K562 (cell line): ENCODE results near the gene AKT1S1. TPM values are rescaled to one million over a fixed set of nuclear protein-coding genes. Genes with fewer than 3 reads are reported as not detected.

Source experiments
- ATF3 ChIP-seq, 2 experiments: fragments of 450-650 bp in 1 of 2; sonication (generic) in 1 of 2; formaldehyde crosslinking in 1 of 2; IDR thresholded peaks in 1 of 2; conservative IDR thresholded peaks in 1 of 2; 2 replicates each; pipeline versions ENCODE4 v1.6.1 to v1.8.1; 2016 to 2023; ENCODE audit warnings: mild to moderate bottlenecking in 2 of 2, moderate library complexity in 2 of 2, inconsistent platforms in 1 of 2, missing genetic modification reagents in 1 of 2
- BRCA1 ChIP-seq, 2 experiments: fragments of 450-650 bp in 1 of 2; sonication (generic) in 1 of 2; formaldehyde crosslinking in 1 of 2; IDR thresholded peaks; 2 replicates each; pipeline versions ENCODE4 v1.5.0 to v1.6.1; 2017 to 2020; ENCODE audit warnings: mild to moderate bottlenecking in 1 of 2, missing genetic modification reagents in 1 of 2
- CHD4 ChIP-seq: fragments of 200-600 bp; sonication (generic); IDR thresholded peaks from 3 replicates; pipeline ENCODE4 v1.6.1; 2012; ENCODE audit warnings: low read depth, mild to moderate bottlenecking, mixed read lengths, low read length, inconsistent platforms; ENCODE audit not compliant: insufficient read depth, insufficient replicate concordance, poor library complexity, severe bottlenecking
- E2F3 ChIP-seq: fragments of 250-450 bp; sonication (Bioruptor Pico); IDR thresholded peaks from 2 replicates; pipeline ENCODE4 v1.4.0; 2020; ENCODE audit warnings: mild to moderate bottlenecking
- ETS2 ChIP-seq: IDR thresholded peaks from 2 replicates; pipeline ENCODE4 v1.6.1; 2016; ENCODE audit warnings: borderline replicate concordance, missing genetic modification characterization, mild to moderate bottlenecking, moderate library complexity, missing compliant biosample characterization; ENCODE audit not compliant: poor library complexity, severe bottlenecking
- GABPA ChIP-seq: fragments of 200-800 bp; sonication (Bioruptor generic); conservative IDR thresholded peaks from 2 replicates; pipeline ENCODE4 v1.6.1; 2016; ENCODE audit warnings: low read depth, missing genetic modification characterization, missing compliant biosample characterization
- GMEB1 ChIP-seq: fragments of 250-450 bp; sonication (Bioruptor Pico); IDR thresholded peaks from 2 replicates; pipeline ENCODE4 v1.4.0; 2020; ENCODE audit warnings: mild to moderate bottlenecking
- HOXB6 ChIP-seq: fragments of 250-450 bp; sonication (Bioruptor Pico); IDR thresholded peaks from 2 replicates; pipeline ENCODE4 v1.5.1; 2022; ENCODE audit warnings: mild to moderate bottlenecking, borderline replicate concordance
- IFI16 ChIP-seq: fragments of 250-450 bp; sonication (Bioruptor Pico); IDR thresholded peaks from 2 replicates; pipeline ENCODE4 v2.1.2; 2022; ENCODE audit warnings: mild to moderate bottlenecking, inconsistent platforms
- MEF2D ChIP-seq: conservative IDR thresholded peaks from 2 replicates; pipeline ENCODE4 v1.6.1; 2016; ENCODE audit warnings: low read depth, missing genetic modification characterization, missing compliant biosample characterization
- MITF ChIP-seq: IDR thresholded peaks from 2 replicates; pipeline ENCODE4 v1.6.1; 2014; ENCODE audit warnings: antibody characterized with exemption
- NFATC3 ChIP-seq: fragments of 450-650 bp; IDR thresholded peaks from 2 replicates; pipeline ENCODE4 v1.6.1; 2017; ENCODE audit warnings: mild to moderate bottlenecking
- PTTG1 ChIP-seq: fragments of 450-650 bp; IDR thresholded peaks from 2 replicates; pipeline ENCODE4 v1.6.1; 2016; ENCODE audit warnings: low read depth, mild to moderate bottlenecking, missing genetic modification characterization, missing compliant biosample characterization
- RBM34 ChIP-seq: fragments of 200-400 bp; formaldehyde crosslinking; IDR thresholded peaks from 2 replicates; pipeline ENCODE4 v1.6.1; 2018; ENCODE audit warnings: low read length, borderline replicate concordance; ENCODE audit not compliant: insufficient read depth
- RFX5 ChIP-seq: IDR thresholded peaks from 2 replicates; pipeline ENCODE4 v1.6.1; 2011; ENCODE audit warnings: low read depth, mild to moderate bottlenecking, improper control_type of control experiment, low read length
- SAFB2 ChIP-seq: fragments of 200-400 bp; formaldehyde crosslinking; IDR thresholded peaks from 2 replicates; pipeline ENCODE4 v1.6.1; 2018; ENCODE audit warnings: borderline replicate concordance, low read length, low read depth, moderate library complexity; ENCODE audit not compliant: severe bottlenecking
- XRCC5 ChIP-seq: fragments of 200-400 bp; formaldehyde crosslinking; IDR thresholded peaks from 2 replicates; pipeline ENCODE4 v1.6.1; 2017; ENCODE audit warnings: low read depth, mild to moderate bottlenecking, low read length
- ZNF146 ChIP-seq: IDR thresholded peaks from one replicate; pipeline ENCODE4 v1.6.1; 2018; ENCODE audit warnings: missing compliant biosample characterization; ENCODE audit not compliant: unreplicated experiment
- ZNF232 ChIP-seq: sonication (generic); formaldehyde crosslinking; IDR thresholded peaks from 2 replicates; pipeline ENCODE4 v1.8.0; 2022; ENCODE audit warnings: mild to moderate bottlenecking, missing genetic modification reagents
- ZNF282 ChIP-seq: sonication (generic); formaldehyde crosslinking; IDR thresholded peaks from 2 replicates; pipeline ENCODE4 v1.8.1; 2023; ENCODE audit warnings: missing genetic modification reagents
- ZNF384 ChIP-seq: IDR thresholded peaks from 2 replicates; pipeline ENCODE4 v1.6.1; 2012; ENCODE audit warnings: low read depth, low read length, improper control_type of control experiment
- ZNF644 ChIP-seq: fragments of 200-800 bp; sonication (Bioruptor generic); IDR thresholded peaks from 2 replicates; pipeline ENCODE4 v1.6.1; 2016; ENCODE audit warnings: low read depth, missing genetic modification characterization, missing compliant biosample characterization
- ZNF717 ChIP-seq: fragments of 250-450 bp; sonication (Bioruptor Pico); IDR thresholded peaks from 2 replicates; pipeline ENCODE4 v1.5.0; 2021
- ZSCAN29 ChIP-seq: fragments of 450-650 bp; IDR thresholded peaks from 2 replicates; pipeline ENCODE4 v1.6.1; 2017
- polyA plus RNA-seq, 8 experiments: library from polyadenylated mRNA; depleted of rRNA in 4 of 8; stranded (reverse) in 5 of 8; unstranded in 3 of 8; fragments of >200 nt; fragmentation: Nextera tagmentation in 2 of 8; fragmentation: Illumina TruSeq in 1 of 8; extraction: Ambion mirVana in 2 of 8; extraction: Trizol in 1 of 8; gene quantifications; 2 replicates each; pipeline versions ENCODE4 v1.2.1 to v1.2.3, GENCODE V29; 2011 to 2014; ENCODE audit warnings: inconsistent platforms in 1 of 8, missing spikeins in 1 of 8
- total RNA-seq, 7 experiments: library from RNA; depleted of rRNA in 6 of 7; stranded (reverse); fragments of >200 nt in 6 of 7; fragmentation: Illumina TruSeq in 2 of 7; extraction: Trizol in 2 of 7; gene quantifications; 2 replicates each; pipeline versions ENCODE4 v1.2.1 to v1.2.3, GENCODE V29; 2011 to 2021; ENCODE audit warnings: low replicate concordance in 1 of 7

AKT1S1 gene
- total and polyA plus RNA-seq, 9 of the 15 experiments (the other 6 are each of a cell fraction or from before 2014, with no cell fraction given) = 1.2 to 50.3 (median 17.1) TPM

- TF ChIP-seq GABPA (peak; percentile 53; the same call in 1 of the 2 replicates), RFX5 (no peak), ZNF146 (CRISPR knock-in tag) (no peak), ZNF282 (CRISPR knock-in tag) (peak; percentile 81; the same call in 1 of the 2 replicates), CHD4 (no peak), ZSCAN29 (no peak), ZNF232 (peak; percentile 76; the same call in 1 of the 2 replicates), ZNF644 (tag) (no peak), MEF2D (no peak), ZNF384 (0 out of 2 replicates have a peak, but pooled peaks have one; percentile 7), GMEB1 (CRISPR knock-in tag) (no peak), MITF (no peak), PTTG1 (tag) (no peak), BRCA1 (IDR thresholded peaks at IDR 0.05) (no peak), BRCA1 (CRISPR knock-in tag; IDR thresholded peaks at IDR 0.05) (no peak), NFATC3 (no peak), ZNF717 (CRISPR knock-in tag) (0 out of 2 replicates have a peak, but pooled peaks have one; percentile 26), HOXB6 (CRISPR knock-in tag) (no peak), E2F3 (peak; percentile 69), RBM34 (no peak), IFI16 (CRISPR knock-in tag) (no peak), ATF3 (IDR thresholded peaks at IDR 0.05) (no peak; the same call in none of the 2 replicates), ATF3 (CRISPR knock-in tag; conservative IDR thresholded peaks at IDR 0.05) (0 out of 2 replicates have a peak, but pooled peaks have one; percentile 40), XRCC5 (no peak; the same call in 1 of the 2 replicates), SAFB2 (no peak), ETS2 (tag) (no peak)
Observed at GRCh38 chr19:49850487-49851342, 26.4 kb downstream of the AKT1S1 start, which contains the start of gene PTOV1 (continued).
